MM.1S (cell line): ENCODE results near the gene ARHGAP26.

Experiments
- DNase-seq: peaks from one replicate; pipeline ENCODE4 v3.0.0-alpha.2; 2015
- H2AFZ ChIP-seq: fragments of 300-600 bp; sonication (generic); 2 replicates; pipeline ENCODE4 v1.6.0; 2016; ENCODE audit warnings: antibody characterized with exemption, low read length
- H3F3A ChIP-seq: fragments of 300-600 bp; sonication (generic); 2 replicates; pipeline ENCODE4 v1.6.1; 2016; ENCODE audit warnings: mild to moderate bottlenecking, antibody characterized with exemption, low read length, moderate library complexity, mixed read lengths; ENCODE audit not compliant: insufficient read depth
- H3K27ac ChIP-seq: fragments of 300-600 bp; sonication (generic); 2 replicates; pipeline ENCODE4 v1.5.1; 2016; ENCODE audit warnings: mild to moderate bottlenecking, low read length
- H3K27me3 ChIP-seq: fragments of 300-600 bp; sonication (generic); replicated peaks from 2 replicates; pipeline ENCODE4 v1.6.0; 2016; ENCODE audit warnings: low read length; ENCODE audit not compliant: insufficient read depth
- H3K36me3 ChIP-seq: fragments of 300-600 bp; sonication (generic); replicated peaks from 2 replicates; pipeline ENCODE4 v1.6.1; 2016; ENCODE audit warnings: mild to moderate bottlenecking, low read length, mixed read lengths; ENCODE audit not compliant: insufficient read depth
- H3K4me1 ChIP-seq: fragments of 300-600 bp; sonication (generic); 2 replicates; pipeline ENCODE4 v1.6.1; 2016; ENCODE audit warnings: low read length, mixed read lengths
- H3K4me2 ChIP-seq: fragments of 300-600 bp; sonication (generic); 2 replicates; pipeline ENCODE4 v1.6.0; 2016; ENCODE audit warnings: low read depth, low read length
- H3K4me3 ChIP-seq: fragments of 300-600 bp; sonication (generic); 2 replicates; pipeline ENCODE4 v1.5.1; 2016; ENCODE audit warnings: low read length, mixed read lengths
- H3K79me2 ChIP-seq: fragments of 300-600 bp; sonication (generic); 2 replicates; pipeline ENCODE4 v1.6.1; 2016; ENCODE audit warnings: mixed run types, low read length, mixed read lengths
- H3K9ac ChIP-seq: fragments of 300-600 bp; sonication (generic); 2 replicates; pipeline ENCODE4 v1.6.1; 2016; ENCODE audit warnings: low read length, mixed read lengths
- H3K9me2 ChIP-seq: fragments of 300-600 bp; sonication (generic); replicated peaks from 2 replicates; pipeline ENCODE4 v1.6.1; 2016; ENCODE audit warnings: mild to moderate bottlenecking, low read length, mixed read lengths; ENCODE audit not compliant: insufficient read depth
- H3K9me3 ChIP-seq: fragments of 300-600 bp; sonication (generic); replicated peaks from 2 replicates; pipeline ENCODE4 v1.6.1; 2016; ENCODE audit warnings: mild to moderate bottlenecking, low read length, mixed read lengths; ENCODE audit not compliant: insufficient read depth
- H4K20me1 ChIP-seq: fragments of 300-600 bp; sonication (generic); 2 replicates; pipeline ENCODE4 v1.6.1; 2016; ENCODE audit warnings: mild to moderate bottlenecking, low read length, moderate library complexity, mixed read lengths; ENCODE audit not compliant: insufficient read depth
- EZH2 ChIP-seq: fragments of 300-600 bp; sonication (generic); optimal IDR thresholded peaks from 2 replicates; pipeline ENCODE3; 2017; ENCODE audit warnings: low read depth, mild to moderate bottlenecking, antibody characterized with exemption, low read length, mixed read lengths
- EZH2phosphoT487 ChIP-seq: fragments of 300-600 bp; sonication (generic); IDR thresholded peaks from 2 replicates; pipeline ENCODE4 v1.6.1; 2018; ENCODE audit warnings: antibody characterized with exemption, low read length
- TF ChIP-seq, protein P1 (sequence below): fragments of 300-600 bp; sonication (generic); IDR thresholded peaks from 2 replicates; pipeline ENCODE4 v1.5.1; 2016; ENCODE audit warnings: antibody characterized with exemption, low read length, mixed read lengths

ARHGAP26 gene

GRCh38 chr5:143078313-143078712 is 308.1 kb downstream of the ARHGAP26 start:
- H3F3A ChIP-seq, result no peaks in the 10 kb centered on the region
- H4K20me1 ChIP-seq, result no peaks in the 10 kb centered on the region
- no peaks in the 10 kb centered on the region for H3K4me1 ChIP-seq
- H3K27ac ChIP-seq, result no peak overlapping the region
- H3K9me3 ChIP-seq, result no peaks in the 10 kb centered on the region
- no peaks in the 10 kb centered on the region for H3K27me3 ChIP-seq
- H3K79me2 ChIP-seq, result no peaks in the 10 kb centered on the region
- H3K4me2 ChIP-seq, result no peak overlapping the region
- no peak overlapping the region for H3K4me3 ChIP-seq
- H3K9ac ChIP-seq, result no peak overlapping the region
- H2AFZ ChIP-seq, result no peak overlapping the region
- H3K36me3 ChIP-seq, result no peaks in the 10 kb centered on the region
- H3K9me2 ChIP-seq, result no peaks in the 10 kb centered on the region
- DNase-seq, result no peak
- no peak for TF ChIP-seq EZH2
- TF ChIP-seq, protein P1, sequence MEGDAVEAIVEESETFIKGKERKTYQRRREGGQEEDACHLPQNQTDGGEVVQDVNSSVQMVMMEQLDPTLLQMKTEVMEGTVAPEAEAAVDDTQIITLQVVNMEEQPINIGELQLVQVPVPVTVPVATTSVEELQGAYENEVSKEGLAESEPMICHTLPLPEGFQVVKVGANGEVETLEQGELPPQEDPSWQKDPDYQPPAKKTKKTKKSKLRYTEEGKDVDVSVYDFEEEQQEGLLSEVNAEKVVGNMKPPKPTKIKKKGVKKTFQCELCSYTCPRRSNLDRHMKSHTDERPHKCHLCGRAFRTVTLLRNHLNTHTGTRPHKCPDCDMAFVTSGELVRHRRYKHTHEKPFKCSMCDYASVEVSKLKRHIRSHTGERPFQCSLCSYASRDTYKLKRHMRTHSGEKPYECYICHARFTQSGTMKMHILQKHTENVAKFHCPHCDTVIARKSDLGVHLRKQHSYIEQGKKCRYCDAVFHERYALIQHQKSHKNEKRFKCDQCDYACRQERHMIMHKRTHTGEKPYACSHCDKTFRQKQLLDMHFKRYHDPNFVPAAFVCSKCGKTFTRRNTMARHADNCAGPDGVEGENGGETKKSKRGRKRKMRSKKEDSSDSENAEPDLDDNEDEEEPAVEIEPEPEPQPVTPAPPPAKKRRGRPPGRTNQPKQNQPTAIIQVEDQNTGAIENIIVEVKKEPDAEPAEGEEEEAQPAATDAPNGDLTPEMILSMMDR, result no peak
- TF ChIP-seq EZH2phosphoT487, result no peak

DNA sequence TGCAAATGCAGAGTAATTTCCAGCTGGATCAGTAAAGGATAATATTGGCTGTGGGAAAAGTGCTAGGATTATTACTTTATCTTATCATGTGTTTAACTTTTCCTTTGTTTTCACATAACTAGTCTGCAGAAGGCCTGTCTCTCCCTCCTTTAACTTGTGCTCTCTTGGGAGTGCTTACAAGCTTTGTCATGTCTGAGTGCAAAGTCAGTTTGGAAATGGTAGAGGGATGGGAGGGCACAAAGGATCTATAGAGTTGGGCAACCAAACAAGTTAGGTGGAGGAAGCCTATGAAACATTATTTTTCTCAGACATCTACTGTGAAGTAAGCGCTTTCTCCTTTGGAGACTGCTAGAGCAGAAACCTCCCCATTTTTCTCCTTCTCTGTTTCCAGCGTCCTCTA is 308.8 kb downstream of the ARHGAP26 start:
- no peak for DNase-seq
- H3K79me2 ChIP-seq, result no peaks in the 10 kb centered on the region
- no peaks in the 10 kb centered on the region for H3K36me3 ChIP-seq
- H3K27ac ChIP-seq, result no peak overlapping the region
- H3K4me1 ChIP-seq, result no peaks in the 10 kb centered on the region
- TF ChIP-seq EZH2phosphoT487 (no peak), EZH2 (no peak)
- TF ChIP-seq, protein P1, result no peak
- H3K9me3 ChIP-seq, result no peaks in the 10 kb centered on the region
- H3K4me3 ChIP-seq, result no peak overlapping the region
- H3F3A ChIP-seq, result no peaks in the 10 kb centered on the region
- H3K9me2 ChIP-seq, result no peaks in the 10 kb centered on the region
- no peak overlapping the region for H3K9ac ChIP-seq
- H3K4me2 ChIP-seq, result no peak overlapping the region
- no peaks in the 10 kb centered on the region for H4K20me1 ChIP-seq
- no peak overlapping the region for H2AFZ ChIP-seq
- no peaks in the 10 kb centered on the region for H3K27me3 ChIP-seq

- no peak for DNase-seq
- Histone ChIP-seq H3K9ac (no peak overlapping the region), H4K20me1 (no peaks in the 10 kb centered on the region), H2AFZ (no peak overlapping the region), H3K4me2 (no peak overlapping the region), H3K9me2 (no peaks in the 10 kb centered on the region), H3K9me3 (no peaks in the 10 kb centered on the region), H3K4me1 (no peaks in the 10 kb centered on the region), H3K4me3 (no peak overlapping the region), H3K27me3 (no peaks in the 10 kb centered on the region), H3K27ac (no peak overlapping the region), H3K36me3 (no peaks in the 10 kb centered on the region), H3F3A (no peaks in the 10 kb centered on the region), H3K79me2 (no peaks in the 10 kb centered on the region)
- TF ChIP-seq, protein P1, result no peak
- no peak for TF ChIP-seq EZH2
- TF ChIP-seq EZH2phosphoT487, result no peak
These were observed 310.2 kb downstream of the ARHGAP26 start for GRCh38 chr5:143080407-143080806.
